Loucy (cell line): ENCODE results near the gene AHR.

Experiments
- H2AFZ ChIP-seq: fragments of 200-600 bp; sonication (generic); 2 replicates; pipeline ENCODE4 v1.6.0; 2016; ENCODE audit warnings: antibody characterized with exemption, mild to moderate bottlenecking, low read length, moderate library complexity
- H3F3A ChIP-seq: fragments of 200-600 bp; 2 replicates; pipeline ENCODE4 v1.6.0; 2016; ENCODE audit warnings: antibody characterized with exemption, low read depth, mild to moderate bottlenecking
- H3K27me3 ChIP-seq: fragments of 200-600 bp; sonication (generic); 2 replicates; pipeline ENCODE4 v1.6.1; 2014; ENCODE audit warnings: low read length, mild to moderate bottlenecking; ENCODE audit not compliant: insufficient read depth, poor library complexity, severe bottlenecking
- H3K36me3 ChIP-seq: fragments of 200-600 bp; sonication (generic); 2 replicates; pipeline ENCODE4 v1.6.1; 2016; ENCODE audit warnings: low read length; ENCODE audit not compliant: insufficient read depth
- H3K4me1 ChIP-seq: fragments of 200-600 bp; sonication (generic); 2 replicates; pipeline ENCODE4 v1.5.1; 2014; ENCODE audit warnings: low read length, mild to moderate bottlenecking; ENCODE audit not compliant: insufficient read depth, poor library complexity, severe bottlenecking
- H3K4me2 ChIP-seq: fragments of 200-600 bp; sonication (generic); 2 replicates; pipeline ENCODE4 v1.6.0; 2014; ENCODE audit warnings: antibody characterized with exemption, low read length, low read depth, mild to moderate bottlenecking; ENCODE audit not compliant: poor library complexity, severe bottlenecking
- H3K4me3 ChIP-seq: fragments of 200-600 bp; sonication (generic); 2 replicates; pipeline ENCODE4 v1.5.1; 2014; ENCODE audit warnings: low read length, mild to moderate bottlenecking, mixed read lengths; ENCODE audit not compliant: poor library complexity, severe bottlenecking
- H3K79me2 ChIP-seq: fragments of 200-600 bp; sonication (generic); 2 replicates; pipeline ENCODE4 v1.6.1; 2014; ENCODE audit warnings: low read length; ENCODE audit not compliant: insufficient read depth
- H3K9ac ChIP-seq: fragments of 200-600 bp; sonication (generic); 2 replicates; pipeline ENCODE4 v1.6.0; 2014; ENCODE audit warnings: mild to moderate bottlenecking, low read depth, low read length, moderate library complexity; ENCODE audit not compliant: poor library complexity, severe bottlenecking
- H3K9me2 ChIP-seq: fragments of 200-600 bp; sonication (generic); replicated peaks from 2 replicates; pipeline ENCODE4 v1.6.1; 2016; ENCODE audit warnings: low read depth, low read length, mixed read lengths
- H3K9me3 ChIP-seq: fragments of 200-600 bp; sonication (generic); 2 replicates; pipeline ENCODE4 v1.6.1; 2014; ENCODE audit warnings: mild to moderate bottlenecking, antibody characterized with exemption, low read length, low read depth; ENCODE audit not compliant: insufficient read depth
- H4K20me1 ChIP-seq: fragments of 200-600 bp; sonication (generic); 2 replicates; pipeline ENCODE4 v1.6.0; 2014; ENCODE audit warnings: antibody characterized with exemption, low read length, mild to moderate bottlenecking; ENCODE audit not compliant: insufficient read depth, poor library complexity, severe bottlenecking
- EZH2phosphoT487 ChIP-seq: fragments of 200-600 bp; IDR thresholded peaks from 2 replicates; pipeline ENCODE4 v1.6.1; 2018; ENCODE audit warnings: antibody characterized with exemption, mild to moderate bottlenecking, moderate library complexity, borderline replicate concordance
- TF ChIP-seq, protein P1 (sequence below): fragments of 200-600 bp; sonication (generic); conservative IDR thresholded peaks from 2 replicates; pipeline ENCODE4 v1.5.1; 2014; ENCODE audit warnings: mild to moderate bottlenecking, antibody characterized with exemption, low read length

Gene AHR

DNA sequence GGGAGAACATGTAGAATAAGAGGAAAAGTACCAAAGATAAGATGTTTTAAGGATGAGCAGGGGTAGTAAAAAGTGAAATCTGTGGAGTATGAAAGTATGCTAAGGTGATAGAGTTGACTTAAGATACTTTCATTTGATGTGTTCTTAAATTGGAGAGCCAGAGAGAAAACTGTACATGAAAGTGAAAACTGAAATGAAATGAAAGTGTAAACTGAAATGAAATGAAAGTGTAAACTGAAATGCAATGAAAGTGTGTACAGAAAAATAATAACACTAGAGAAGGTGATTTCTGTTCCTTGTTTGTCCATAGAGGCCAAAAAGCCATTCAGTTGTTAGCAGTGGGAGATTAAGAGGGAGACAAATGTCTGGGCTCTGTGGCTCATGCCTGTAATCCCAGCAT lies 17.5 kb downstream of the AHR start:
- H3K4me3 ChIP-seq: no peak overlapping the region
- H3K27me3 ChIP-seq: no peaks in the 10 kb centered on the region
- no peaks in the 10 kb centered on the region for H3K9me2 ChIP-seq
- no peaks in the 10 kb centered on the region for H4K20me1 ChIP-seq
- H3K36me3 ChIP-seq: no peaks in the 10 kb centered on the region
- H3K4me2 ChIP-seq: no peak overlapping the region
- no peaks in the 10 kb centered on the region for H3K9me3 ChIP-seq
- peaks cover 7% of the 10 kb centered on the region for H3K4me1 ChIP-seq
- no peaks in the 10 kb centered on the region for H3F3A ChIP-seq
- no peaks in the 10 kb centered on the region for H3K79me2 ChIP-seq
- H2AFZ ChIP-seq: no peak overlapping the region
- TF ChIP-seq EZH2phosphoT487: no peak
- TF ChIP-seq, protein P1, sequence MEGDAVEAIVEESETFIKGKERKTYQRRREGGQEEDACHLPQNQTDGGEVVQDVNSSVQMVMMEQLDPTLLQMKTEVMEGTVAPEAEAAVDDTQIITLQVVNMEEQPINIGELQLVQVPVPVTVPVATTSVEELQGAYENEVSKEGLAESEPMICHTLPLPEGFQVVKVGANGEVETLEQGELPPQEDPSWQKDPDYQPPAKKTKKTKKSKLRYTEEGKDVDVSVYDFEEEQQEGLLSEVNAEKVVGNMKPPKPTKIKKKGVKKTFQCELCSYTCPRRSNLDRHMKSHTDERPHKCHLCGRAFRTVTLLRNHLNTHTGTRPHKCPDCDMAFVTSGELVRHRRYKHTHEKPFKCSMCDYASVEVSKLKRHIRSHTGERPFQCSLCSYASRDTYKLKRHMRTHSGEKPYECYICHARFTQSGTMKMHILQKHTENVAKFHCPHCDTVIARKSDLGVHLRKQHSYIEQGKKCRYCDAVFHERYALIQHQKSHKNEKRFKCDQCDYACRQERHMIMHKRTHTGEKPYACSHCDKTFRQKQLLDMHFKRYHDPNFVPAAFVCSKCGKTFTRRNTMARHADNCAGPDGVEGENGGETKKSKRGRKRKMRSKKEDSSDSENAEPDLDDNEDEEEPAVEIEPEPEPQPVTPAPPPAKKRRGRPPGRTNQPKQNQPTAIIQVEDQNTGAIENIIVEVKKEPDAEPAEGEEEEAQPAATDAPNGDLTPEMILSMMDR: no peak
- H3K9ac ChIP-seq: no peak overlapping the region

DNA sequence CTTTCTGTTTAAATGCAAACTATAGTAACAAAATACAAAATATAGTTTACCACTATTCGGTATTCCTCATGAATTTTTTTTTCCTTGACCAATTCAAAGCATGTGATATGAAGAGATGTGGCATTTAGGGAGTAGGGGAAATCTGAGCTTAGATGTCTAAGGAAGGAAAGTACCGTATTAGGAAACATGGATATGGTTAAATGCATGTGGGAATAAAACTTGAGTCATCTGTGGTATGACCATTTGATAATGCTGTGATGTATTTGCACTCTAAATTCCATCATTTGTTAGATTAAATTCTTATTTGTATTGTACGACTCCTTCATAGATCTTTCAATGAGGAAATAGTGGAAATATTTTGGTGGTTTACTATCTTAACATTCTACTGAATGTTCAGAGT lies 19.7 kb downstream of the AHR start:
- H3K9me3 ChIP-seq: no peaks in the 10 kb centered on the region
- no peaks in the 10 kb centered on the region for H3K27me3 ChIP-seq
- TF ChIP-seq, protein P1: no peak
- TF ChIP-seq EZH2phosphoT487: no peak
- no peaks in the 10 kb centered on the region for H3K36me3 ChIP-seq
- no peak overlapping the region for H3K4me2 ChIP-seq
- H3K79me2 ChIP-seq: no peaks in the 10 kb centered on the region
- H3K4me3 ChIP-seq: no peak overlapping the region
- no peaks in the 10 kb centered on the region for H3K9me2 ChIP-seq
- H2AFZ ChIP-seq: no peak overlapping the region
- H3F3A ChIP-seq: no peaks in the 10 kb centered on the region
- no peaks in the 10 kb centered on the region for H4K20me1 ChIP-seq
- H3K9ac ChIP-seq: no peak overlapping the region
- H3K4me1 ChIP-seq: peaks cover 10% of the 10 kb centered on the region

DNA sequence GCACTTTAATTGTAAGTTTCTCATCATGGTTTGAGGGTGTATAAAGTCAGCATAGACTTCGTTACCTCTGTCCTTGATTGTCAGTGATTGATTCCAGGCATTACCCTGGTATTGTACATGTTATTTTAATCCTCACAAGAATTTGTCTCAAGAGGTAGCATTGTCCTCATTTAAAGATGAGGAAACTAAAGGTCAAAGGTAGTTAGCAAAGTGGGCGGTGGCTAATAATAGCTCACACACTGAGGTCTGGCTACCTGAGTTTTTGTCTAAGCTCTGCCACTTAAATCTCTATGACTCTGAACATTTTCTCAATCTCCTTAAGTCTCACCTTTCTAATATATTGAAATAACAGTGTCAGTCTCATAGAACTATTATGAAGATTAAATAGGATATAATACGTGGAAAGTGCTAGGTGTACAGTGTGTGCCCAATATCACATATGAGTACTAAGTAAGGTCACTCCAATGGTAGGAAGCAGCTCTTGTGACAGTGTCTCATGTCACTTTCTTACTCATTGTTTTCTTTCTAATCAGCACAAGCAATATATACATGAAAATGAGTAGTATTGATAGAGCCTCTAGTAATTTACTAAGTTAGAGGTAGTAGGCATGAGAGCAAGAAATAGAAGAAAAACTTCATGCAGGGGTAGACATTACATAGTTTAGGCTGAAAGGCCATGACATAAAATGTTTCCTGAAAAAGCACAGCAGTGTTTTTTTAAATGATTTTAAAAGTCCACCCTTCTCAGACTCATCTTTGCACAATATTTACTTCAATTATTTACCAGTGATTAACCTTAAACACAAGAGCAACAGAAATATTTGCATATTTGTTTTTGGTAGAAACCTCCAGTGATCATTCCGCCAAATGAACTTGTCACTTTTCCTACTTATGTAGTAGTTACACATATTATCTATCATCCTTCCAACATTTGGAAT lies 21.0 kb downstream of the AHR start:
- Histone ChIP-seq H3K9ac (no peak overlapping the region), H2AFZ (no peak overlapping the region), H4K20me1 (no peaks in the 10 kb centered on the region), H3F3A (no peaks in the 10 kb centered on the region), H3K27me3 (no peaks in the 10 kb centered on the region), H3K4me1 (peaks cover 10% of the 10 kb centered on the region), H3K9me2 (no peaks in the 10 kb centered on the region), H3K9me3 (no peaks in the 10 kb centered on the region), H3K4me3 (no peak overlapping the region), H3K36me3 (no peaks in the 10 kb centered on the region), H3K79me2 (no peaks in the 10 kb centered on the region), H3K4me2 (no peak overlapping the region)
- no peak for TF ChIP-seq EZH2phosphoT487
- TF ChIP-seq, protein P1: no peak
